Measurements from ENCODE around the gene NLK. TPM values are rescaled to one million over a fixed set of nuclear protein-coding genes. Genes with fewer than 3 reads are reported as not detected.
A peak's percentile ranks its signal among the peaks of the same experiment; 100 is the strongest.
"Not testable (repeated sequence)": the region's sequence is repeated elsewhere in the genome, so short reads cannot be mapped to it uniquely, and the experiment has no call there.

NLK gene
- 8.5 and 19.2 TPM in 2 replicates for total RNA-seq (2014; rRNA removed; shearing (Covaris generic); ENCODE audit: low replicate concordance)

DNA sequence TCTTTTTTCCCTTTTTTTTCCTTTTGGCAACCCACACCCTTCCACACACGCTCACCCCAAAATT lies at the start of gene NLK:
Gene NLK (plus strand): TSS at position 21 of the 64 bp plus-strand sequence. CDS start 197 bp downstream, outside the sequence.
- no peak for DNase-seq
- H3K36me3 ChIP-seq = peaks cover 41% of the 10 kb centered on the region
- peak within 1 kb of the TSS; percentile 81 for H3K4me3 ChIP-seq
- no peaks in the 10 kb centered on the region for H3K27me3 ChIP-seq
- H3K9me3 ChIP-seq = no peaks in the 10 kb centered on the region

DNA sequence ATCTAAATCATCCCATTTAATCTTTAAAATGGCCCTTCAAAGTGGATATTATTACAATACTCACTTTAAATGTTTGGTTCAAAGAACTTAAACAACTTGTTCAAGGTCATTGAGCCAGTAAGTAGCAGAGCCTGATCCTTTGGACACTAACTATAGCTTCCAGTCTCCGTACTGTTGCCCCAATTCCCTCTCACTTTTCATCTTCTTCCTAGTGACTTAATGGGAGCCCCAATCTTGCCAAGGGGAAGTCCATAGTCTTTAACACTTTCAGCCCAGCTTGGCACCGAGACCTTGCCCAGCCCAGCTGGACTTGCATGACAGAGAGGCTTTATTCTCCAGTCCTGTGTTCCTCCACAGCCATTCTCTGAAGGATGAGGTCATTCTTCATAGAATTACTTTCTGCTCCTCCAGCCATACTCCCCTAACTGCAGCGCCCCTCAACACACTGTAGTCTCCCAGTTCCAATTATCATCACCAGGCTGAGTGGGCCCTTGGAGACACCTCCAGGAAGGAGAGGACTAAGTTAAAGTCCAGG lies 49.2 kb upstream of the NLK start:
- Histone ChIP-seq H3K4me3 (no peak overlapping the region), H3K27me3 (no peaks in the 10 kb centered on the region), H3K36me3 (no peaks in the 10 kb centered on the region), H3K9me3 (peaks cover 6% of the 10 kb centered on the region)
- peak; percentile 2 for DNase-seq

DNA sequence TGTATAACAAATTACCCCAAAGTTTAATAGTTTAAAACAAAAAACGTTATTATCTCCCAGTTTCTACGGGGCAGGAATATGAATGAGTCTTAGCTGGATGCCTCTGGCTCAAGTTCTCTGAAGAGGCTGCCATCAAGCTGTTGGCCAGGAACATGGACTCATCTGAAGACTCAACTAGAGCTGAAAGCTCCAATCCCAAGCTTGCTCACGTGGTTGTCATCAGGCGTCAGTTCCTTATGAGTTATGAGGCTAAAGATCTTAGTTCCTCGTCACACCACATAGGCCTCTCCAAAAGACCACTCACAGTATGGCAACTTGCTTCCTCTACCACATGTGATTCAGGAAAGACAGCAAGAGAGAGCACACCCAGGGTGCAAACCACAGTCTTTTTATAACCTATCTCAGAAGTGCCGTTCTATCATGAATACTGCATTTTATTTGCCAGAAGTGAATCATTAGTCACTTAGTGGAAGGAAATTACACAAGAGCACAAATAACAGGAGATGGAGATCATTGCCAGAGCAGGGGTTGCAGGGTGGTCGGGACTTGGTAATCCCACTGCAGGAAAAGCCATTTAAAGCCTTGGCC lies 48.7 kb upstream of the NLK start:
- Histone ChIP-seq H3K4me3 (no peak overlapping the region), H3K27me3 (no peaks in the 10 kb centered on the region), H3K9me3 (peaks cover 6% of the 10 kb centered on the region), H3K36me3 (no peaks in the 10 kb centered on the region)
- DNase-seq = no peak

DNA sequence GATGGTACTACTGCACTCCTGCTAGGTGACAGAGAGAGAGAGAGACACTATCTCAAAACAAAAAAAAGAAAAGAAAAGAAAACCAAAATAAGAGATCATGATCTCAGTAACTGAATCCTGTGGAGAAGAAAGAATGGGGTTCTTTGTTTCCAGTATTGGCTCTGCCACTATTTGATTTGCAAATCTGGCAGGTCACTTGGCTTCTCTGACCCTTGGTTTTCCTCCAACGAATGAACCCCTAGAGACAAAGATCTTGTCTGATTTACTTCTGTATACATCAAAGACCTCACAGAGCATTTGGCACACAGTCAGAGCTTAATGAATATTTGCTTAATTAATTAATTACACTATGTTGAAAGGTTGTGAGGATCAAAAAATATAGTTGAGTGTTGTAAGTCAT lies 47.9 kb upstream of the NLK start:
- H3K4me3 ChIP-seq = no peak overlapping the region
- DNase-seq = no peak
- peaks cover 6% of the 10 kb centered on the region for H3K9me3 ChIP-seq
- no peaks in the 10 kb centered on the region for H3K36me3 ChIP-seq
- no peaks in the 10 kb centered on the region for H3K27me3 ChIP-seq

DNA sequence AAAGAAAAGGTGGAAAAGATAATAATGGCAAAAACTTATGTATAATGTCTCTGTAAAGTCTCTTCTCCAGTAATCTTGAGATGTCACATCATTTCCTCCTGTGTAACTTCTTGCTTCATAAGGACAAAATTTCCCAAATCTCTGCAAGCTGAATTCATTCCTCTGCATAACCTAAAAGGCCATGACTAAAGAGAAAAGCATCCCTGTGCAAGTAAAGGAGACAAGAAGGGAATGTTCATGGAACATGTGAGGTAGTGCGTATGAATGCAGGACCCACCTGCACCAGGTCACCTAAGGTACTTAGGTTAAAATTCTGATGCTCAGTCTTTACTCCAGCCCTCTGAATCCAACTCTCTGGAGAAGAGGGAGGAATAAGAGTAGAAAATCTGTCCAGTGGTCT lies 46.9 kb upstream of the NLK start:
- no peak for DNase-seq
- H3K4me3 ChIP-seq = no peak overlapping the region
- H3K36me3 ChIP-seq = no peaks in the 10 kb centered on the region
- peaks cover 3% of the 10 kb centered on the region for H3K9me3 ChIP-seq
- H3K27me3 ChIP-seq = no peaks in the 10 kb centered on the region

DNA sequence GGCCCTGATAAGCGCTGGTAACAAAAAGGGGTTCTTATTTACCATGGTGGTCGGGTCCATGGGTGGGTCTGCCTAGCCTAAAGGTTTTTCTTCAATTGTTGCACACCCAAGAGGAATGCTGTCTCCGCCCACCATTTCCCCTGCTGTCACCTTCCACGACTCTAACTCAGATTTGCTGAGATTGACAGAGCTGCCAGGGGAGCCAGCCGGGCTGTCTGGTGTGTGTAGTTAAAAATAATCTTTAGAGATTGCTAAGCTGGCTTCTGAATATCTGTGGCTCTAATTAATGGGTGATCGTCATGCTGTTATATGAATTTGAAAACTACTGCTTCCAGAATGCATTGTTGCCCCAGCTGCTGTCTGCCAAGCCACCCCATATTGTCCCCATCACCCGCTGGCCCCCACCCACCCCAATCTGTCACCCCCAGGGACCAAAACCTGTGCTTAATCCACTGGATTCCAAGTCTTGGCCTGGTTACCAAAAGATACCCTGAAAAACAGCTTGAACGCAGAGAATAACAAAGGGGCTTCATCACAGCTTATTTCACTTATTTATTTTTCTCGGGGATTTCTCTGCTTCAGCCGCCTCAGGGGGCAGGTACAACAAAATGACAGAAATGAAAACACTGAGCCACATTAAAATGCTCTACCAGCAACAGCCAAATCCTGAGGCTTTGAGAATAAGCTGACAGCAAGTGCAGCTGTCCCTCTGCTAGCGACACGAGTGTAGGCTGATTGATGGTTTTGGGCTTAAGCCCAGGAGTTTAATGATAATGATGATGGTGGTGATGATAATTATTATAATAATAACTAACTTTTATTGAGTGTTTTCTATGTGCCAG lies 46.1 kb upstream of the NLK start:
- Histone ChIP-seq H3K4me3 (no peak overlapping the region), H3K9me3 (peaks cover 3% of the 10 kb centered on the region), H3K36me3 (no peaks in the 10 kb centered on the region), H3K27me3 (no peaks in the 10 kb centered on the region)
- no peak for DNase-seq

DNA sequence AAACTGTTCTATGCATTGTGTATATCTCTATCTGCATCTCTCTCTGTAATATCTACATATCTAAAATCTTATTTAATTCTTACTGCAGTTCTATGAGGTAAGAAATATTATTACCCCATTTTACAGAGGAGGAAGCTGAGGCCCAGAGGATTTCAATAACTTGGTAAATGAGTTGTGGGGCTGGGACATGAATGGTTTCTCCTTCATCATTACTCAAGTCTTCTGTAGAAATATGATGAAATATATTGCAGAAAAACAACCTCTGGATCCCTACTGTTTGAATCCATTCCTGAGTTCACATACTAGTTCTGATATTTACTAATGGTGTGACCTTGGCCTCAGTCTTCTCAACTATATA lies 45.5 kb upstream of the NLK start:
- DNase-seq = no peak
- H3K4me3 ChIP-seq = no peak overlapping the region
- H3K27me3 ChIP-seq = no peaks in the 10 kb centered on the region
- no peaks in the 10 kb centered on the region for H3K36me3 ChIP-seq
- peaks cover 3% of the 10 kb centered on the region for H3K9me3 ChIP-seq

DNA sequence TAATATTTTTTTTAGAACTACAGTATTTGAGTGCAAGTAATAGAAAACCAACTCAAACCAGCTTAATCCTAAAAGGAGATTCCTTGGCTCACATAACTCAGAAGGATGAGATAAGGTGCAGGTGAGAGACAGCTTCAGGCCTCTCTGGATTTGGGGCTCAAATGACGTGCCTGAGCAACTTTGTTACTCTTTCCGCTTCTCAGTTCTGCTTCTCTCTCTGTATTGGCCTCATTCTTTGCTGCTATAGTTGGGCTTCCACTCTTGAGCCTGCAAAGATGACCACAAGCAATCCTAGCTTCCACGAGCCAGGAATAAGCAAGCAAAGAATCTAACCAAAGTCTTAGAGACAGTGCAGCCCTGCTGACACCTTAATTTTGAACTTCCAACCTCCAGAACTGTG lies 45.0 kb upstream of the NLK start:
- Histone ChIP-seq H3K4me3 (no peak overlapping the region), H3K36me3 (no peaks in the 10 kb centered on the region), H3K27me3 (no peaks in the 10 kb centered on the region), H3K9me3 (peaks cover 3% of the 10 kb centered on the region)
- DNase-seq = no peak

DNA sequence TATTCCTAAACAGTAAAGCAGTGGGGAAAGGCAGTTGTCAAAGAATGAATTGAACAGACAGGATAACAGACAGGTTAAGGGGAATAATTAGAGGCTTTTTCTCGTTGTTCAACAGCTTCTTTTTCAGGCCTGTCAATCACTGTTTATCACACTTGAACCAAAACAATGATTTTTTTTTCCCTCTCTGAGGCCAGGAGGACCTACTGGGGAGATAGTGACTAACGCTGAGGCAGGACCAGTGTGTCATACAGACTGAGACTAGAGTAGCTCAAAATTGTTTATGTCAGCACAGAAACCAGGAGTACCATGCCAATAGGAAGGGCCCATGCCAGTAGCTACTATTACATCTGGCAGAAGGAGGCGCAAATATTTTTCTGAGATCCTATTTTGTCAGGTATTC lies 41.3 kb upstream of the NLK start:
- no peaks in the 10 kb centered on the region for H3K27me3 ChIP-seq
- no peak overlapping the region for H3K4me3 ChIP-seq
- no peaks in the 10 kb centered on the region for H3K9me3 ChIP-seq
- H3K36me3 ChIP-seq = no peaks in the 10 kb centered on the region
- peak; percentile 82 for DNase-seq

DNA sequence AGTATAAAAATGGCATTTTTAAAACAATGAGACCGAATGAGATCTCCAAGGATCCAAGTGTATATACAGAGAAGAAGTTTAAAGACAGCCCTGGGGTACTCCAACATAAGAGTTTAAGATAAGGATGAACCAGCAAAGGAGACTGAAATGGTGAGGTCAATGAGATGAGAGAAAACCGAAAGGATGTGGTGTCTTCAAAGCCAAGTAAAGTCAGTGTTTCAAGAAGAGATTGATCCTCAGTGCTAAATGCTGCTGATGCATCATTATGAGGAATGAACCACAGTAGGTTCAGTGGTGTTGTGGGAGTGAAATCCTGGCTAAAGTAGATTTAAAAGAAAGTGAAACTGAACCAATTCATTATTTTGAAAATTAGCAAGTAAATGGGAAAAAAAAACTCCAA lies 38.1 kb upstream of the NLK start:
- Histone ChIP-seq H3K36me3 (no peaks in the 10 kb centered on the region), H3K9me3 (no peaks in the 10 kb centered on the region), H3K4me3 (no peak overlapping the region), H3K27me3 (no peaks in the 10 kb centered on the region)
- DNase-seq = no peak

DNA sequence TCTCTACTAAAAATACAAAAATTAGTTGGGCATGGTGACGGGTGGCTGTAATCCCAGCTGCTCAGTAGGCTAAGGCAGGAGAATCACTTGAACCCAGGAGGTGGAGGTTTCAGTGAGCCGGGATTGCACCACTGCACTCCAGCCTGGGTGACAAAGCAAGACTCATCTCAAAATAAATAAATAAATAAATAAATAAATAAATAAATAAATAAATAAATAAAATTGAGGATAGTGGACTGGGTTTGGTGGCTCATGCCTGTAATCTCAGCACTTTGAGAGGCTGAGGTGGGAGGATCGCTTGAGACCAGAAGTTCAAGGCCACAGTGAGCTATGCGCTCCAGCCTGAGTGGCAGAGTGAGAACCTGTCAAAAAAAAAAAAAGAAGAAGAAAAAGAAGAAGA lies 34.6 kb upstream of the NLK start:
- not testable (repeated sequence) for DNase-seq, H3K4me3 ChIP-seq, H3K27me3 ChIP-seq, H3K36me3 ChIP-seq, H3K9me3 ChIP-seq

DNA sequence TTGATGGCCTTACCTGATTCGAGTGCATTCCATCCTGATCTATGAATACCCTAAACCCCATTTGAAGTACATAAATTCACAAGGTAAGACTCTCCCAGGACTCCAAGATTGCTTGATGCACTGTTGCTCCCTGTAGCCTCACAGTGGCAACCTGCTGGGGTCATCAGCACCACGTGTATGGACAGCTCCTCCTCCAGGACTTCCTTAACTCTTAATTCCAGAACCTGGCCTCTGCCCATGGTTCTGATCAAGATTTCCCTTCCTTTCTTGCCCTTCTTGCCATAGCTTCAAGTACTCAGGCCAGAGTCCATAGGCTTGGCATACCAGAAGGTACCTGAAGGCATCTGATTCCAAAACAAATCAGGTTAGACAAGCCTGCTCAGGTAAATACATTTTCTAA lies 34.0 kb upstream of the NLK start:
- Histone ChIP-seq H3K4me3 (no peak overlapping the region), H3K27me3 (no peaks in the 10 kb centered on the region), H3K36me3 (no peaks in the 10 kb centered on the region), H3K9me3 (no peaks in the 10 kb centered on the region)
- peak; percentile 64 for DNase-seq

DNA sequence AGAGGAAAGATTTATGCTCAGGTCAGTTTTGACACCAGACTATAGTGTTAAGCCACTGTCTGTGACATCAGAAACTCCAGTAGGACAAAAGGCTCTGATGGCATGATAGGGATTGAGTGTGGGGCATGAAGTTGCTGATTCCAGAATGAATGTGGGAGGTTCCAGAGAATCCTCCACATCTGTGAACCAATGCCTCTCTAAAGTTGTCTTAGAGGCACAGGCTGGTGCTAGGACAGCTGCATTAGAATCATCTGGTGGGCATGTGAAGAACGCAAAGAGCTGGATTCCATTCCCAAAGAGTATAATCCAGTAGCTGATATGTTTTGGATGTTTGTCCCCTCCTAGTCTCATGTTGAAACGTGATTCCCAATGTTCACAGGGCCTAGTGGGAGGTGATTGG lies 32.1 kb upstream of the NLK start:
- no peak overlapping the region for H3K4me3 ChIP-seq
- H3K36me3 ChIP-seq = no peaks in the 10 kb centered on the region
- DNase-seq = no peak
- no peaks in the 10 kb centered on the region for H3K27me3 ChIP-seq
- H3K9me3 ChIP-seq = no peaks in the 10 kb centered on the region

DNA sequence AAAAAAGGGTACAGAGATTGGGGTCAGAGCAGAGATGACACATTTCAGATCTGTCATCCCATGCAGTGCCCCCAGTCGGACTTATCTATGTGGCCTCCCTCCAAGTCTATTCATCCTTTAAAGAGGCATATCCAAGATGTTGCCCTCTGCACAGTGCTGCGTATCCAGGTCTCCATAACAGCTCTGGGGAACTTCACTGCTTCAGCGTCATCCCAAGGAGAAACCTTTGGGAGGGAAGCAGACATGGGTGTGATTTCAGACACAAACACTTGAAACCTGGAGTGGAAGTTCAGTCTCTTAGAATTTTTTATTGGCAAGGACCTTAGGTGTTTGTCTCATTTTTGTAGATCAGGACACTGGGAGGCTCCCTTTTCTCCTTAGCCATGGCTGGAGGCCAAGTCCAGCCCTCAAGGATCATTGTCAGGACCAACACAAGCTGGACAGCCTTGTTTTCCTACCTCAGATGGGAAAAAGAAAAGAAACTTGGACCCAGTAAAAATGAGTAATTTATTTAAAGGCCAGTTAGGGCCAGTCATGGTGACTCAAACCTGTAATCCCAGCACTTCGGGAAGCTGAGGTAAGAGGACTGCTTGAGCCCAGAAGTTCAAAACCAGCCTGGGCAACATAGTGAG lies 23.9 kb upstream of the NLK start:
- peak; percentile 81 for DNase-seq
- H3K27me3 ChIP-seq = 0 out of 2 replicates have a peak, but pooled peaks cover 2% of the 10 kb centered on the region
- no peaks in the 10 kb centered on the region for H3K36me3 ChIP-seq
- no peak overlapping the region for H3K4me3 ChIP-seq
- H3K9me3 ChIP-seq = 0 out of 2 replicates have a peak, but pooled peaks cover 4% of the 10 kb centered on the region

DNA sequence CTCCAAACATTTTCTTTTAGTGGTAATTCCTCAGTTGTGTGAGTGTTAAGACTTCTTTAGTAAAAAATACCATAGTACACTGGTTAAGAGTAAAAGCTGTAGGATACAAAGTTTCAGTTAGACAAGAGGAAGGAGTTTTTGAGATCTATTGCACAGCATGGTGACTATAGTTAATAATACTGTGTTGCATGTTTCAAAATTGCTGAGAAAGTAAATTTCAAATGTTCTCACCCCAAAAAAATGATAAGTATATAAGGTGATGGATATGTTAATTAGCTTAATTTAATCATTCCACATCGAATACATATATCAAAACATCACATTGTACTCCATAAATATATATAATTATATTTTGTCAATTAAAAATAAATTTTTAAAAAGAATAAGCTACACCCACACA lies 22.0 kb upstream of the NLK start:
- Histone ChIP-seq H3K36me3 (no peaks in the 10 kb centered on the region), H3K4me3 (no peak overlapping the region), H3K9me3 (0 out of 2 replicates have a peak, but pooled peaks cover 4% of the 10 kb centered on the region), H3K27me3 (0 out of 2 replicates have a peak, but pooled peaks cover 2% of the 10 kb centered on the region)
- no peak for DNase-seq

DNA sequence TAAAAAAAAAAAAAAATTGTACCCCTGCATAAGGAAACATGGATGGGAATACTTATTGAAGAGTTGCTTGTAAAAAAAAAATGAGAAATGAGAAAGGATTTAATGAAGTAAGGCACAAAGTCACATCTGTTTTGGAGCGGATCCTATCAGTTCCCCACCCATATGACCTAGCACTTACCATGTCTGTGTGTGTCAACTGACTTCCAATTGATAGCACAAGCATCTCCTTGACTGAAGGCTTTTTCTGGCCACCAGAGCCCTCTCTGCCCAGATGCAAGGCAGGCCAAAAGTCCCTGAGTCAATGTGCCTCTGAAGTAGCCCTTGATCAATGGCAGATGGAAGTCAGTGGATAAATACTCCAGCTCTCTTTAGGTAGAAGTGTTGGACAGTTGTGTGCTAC lies 13.4 kb upstream of the NLK start:
- Histone ChIP-seq H3K36me3 (no peaks in the 10 kb centered on the region), H3K27me3 (no peaks in the 10 kb centered on the region), H3K9me3 (peaks cover 2% of the 10 kb centered on the region; the same call in 1 of the 2 replicates), H3K4me3 (no peak overlapping the region)
- DNase-seq = no peak

DNA sequence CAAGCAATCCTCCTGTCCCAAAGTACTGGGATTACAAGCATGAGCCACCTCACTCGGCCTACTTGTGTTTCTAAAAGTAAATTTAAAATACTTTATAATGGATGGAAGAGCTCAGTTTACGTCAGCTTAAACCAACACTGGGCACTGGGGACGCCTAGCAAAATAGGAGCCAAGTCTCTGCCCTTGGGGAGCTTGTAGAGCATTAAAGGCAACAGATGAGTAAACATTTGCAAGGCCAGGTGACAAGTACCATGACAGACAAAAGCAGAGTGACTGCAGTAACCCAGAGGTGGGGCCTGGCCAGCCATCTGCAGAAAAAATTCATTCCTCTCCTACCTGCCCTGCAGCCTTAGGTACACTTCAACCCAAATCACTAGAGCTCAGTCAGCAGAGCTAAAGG lies 12.1 kb upstream of the NLK start:
- Histone ChIP-seq H3K9me3 (peaks cover 2% of the 10 kb centered on the region; the same call in 1 of the 2 replicates), H3K4me3 (no peak overlapping the region), H3K27me3 (no peaks in the 10 kb centered on the region), H3K36me3 (no peaks in the 10 kb centered on the region)
- no peak for DNase-seq

DNA sequence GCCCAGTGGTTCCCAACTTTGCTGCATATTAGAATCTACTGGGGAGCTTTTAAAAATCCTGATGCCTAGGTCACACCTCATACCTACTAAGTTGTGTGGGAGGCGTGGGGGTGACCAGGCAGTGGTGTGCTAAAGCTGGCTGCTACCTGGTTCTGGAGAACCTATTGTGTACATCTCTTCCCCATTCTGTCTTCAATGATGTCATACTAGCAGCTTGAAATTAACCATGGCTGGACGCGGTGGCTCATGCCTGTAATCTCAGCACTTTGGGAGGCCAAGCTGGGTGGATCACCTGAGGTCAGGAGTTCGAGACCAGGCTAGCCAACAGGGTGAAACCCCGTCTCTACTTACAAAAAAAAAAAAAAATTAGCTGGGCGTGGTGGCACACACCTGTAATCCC lies 11.3 kb upstream of the NLK start:
- H3K9me3 ChIP-seq = peaks cover 5% of the 10 kb centered on the region
- no peak for DNase-seq
- H3K36me3 ChIP-seq = no peaks in the 10 kb centered on the region
- no peaks in the 10 kb centered on the region for H3K27me3 ChIP-seq
- H3K4me3 ChIP-seq = no peak overlapping the region
